Uterus (tissue), 2 donors: ENCODE results near the gene UQCRC2.

ENCODE experiments used
- POLR2A ChIP-seq, 2 donors: fragments of 450-650 bp; IDR thresholded peaks; one replicate each; pipeline ENCODE4 v1.6.1; 2016; ENCODE audit warnings: antibody characterized with exemption in 2 of 2, mild to moderate bottlenecking in 1 of 2, moderate library complexity in 1 of 2
- TF ChIP-seq, protein P1 (sequence below), 4 experiments: fragments of 200-600 bp in 2 of 4; fragments of 450-650 bp in 2 of 4; sonication (generic) in 2 of 4; IDR thresholded peaks; one replicate each; pipeline ENCODE4 v1.5.1; 2016 to 2019; ENCODE audit warnings: antibody characterized with exemption in 4 of 4, mild to moderate bottlenecking in 2 of 4, moderate library complexity in 1 of 4

DNA sequence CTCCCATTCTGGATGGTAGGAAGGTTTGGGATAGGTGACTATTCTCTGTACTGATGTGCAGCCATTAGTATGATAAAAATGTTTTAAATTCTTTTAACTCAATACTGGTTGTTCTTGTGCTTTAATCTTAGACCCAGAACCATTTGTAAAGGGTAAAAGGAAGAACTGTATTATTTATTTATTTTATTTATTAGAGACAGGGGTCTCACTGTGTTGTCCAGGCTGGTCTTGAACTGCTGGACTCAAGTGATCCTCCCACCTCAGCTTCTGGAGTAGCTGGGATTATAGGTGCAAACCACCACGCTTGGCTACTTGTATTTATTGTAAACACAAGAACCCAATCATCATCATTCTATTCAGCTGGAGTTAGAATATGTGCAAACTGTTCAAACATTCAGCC is 52.6 kb downstream of the UQCRC2 start:
- TF ChIP-seq POLR2A (IDR thresholded peaks at IDR 0.05), result no peak
- TF ChIP-seq, protein P1, sequence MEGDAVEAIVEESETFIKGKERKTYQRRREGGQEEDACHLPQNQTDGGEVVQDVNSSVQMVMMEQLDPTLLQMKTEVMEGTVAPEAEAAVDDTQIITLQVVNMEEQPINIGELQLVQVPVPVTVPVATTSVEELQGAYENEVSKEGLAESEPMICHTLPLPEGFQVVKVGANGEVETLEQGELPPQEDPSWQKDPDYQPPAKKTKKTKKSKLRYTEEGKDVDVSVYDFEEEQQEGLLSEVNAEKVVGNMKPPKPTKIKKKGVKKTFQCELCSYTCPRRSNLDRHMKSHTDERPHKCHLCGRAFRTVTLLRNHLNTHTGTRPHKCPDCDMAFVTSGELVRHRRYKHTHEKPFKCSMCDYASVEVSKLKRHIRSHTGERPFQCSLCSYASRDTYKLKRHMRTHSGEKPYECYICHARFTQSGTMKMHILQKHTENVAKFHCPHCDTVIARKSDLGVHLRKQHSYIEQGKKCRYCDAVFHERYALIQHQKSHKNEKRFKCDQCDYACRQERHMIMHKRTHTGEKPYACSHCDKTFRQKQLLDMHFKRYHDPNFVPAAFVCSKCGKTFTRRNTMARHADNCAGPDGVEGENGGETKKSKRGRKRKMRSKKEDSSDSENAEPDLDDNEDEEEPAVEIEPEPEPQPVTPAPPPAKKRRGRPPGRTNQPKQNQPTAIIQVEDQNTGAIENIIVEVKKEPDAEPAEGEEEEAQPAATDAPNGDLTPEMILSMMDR (IDR thresholded peaks at IDR 0.05), result no peak
